ENCODE measurements around the gene BRD8.
"Not testable (repeated sequence)": the region's sequence is repeated elsewhere in the genome, so short reads cannot be mapped to it uniquely, and the experiment has no call there.

The BRD8 gene

GRCh38 chr5:138149530-138149929 is 28.9 kb downstream of the BRD8 start:
- no peak for DNase-seq (ENCODE audit: low spot score in 2 of 2)
- H3K4me3 Mint-ChIP-seq: no peak overlapping the region
- no peak overlapping the region for H3K27ac Mint-ChIP-seq (ENCODE audit: low read depth)
- no peaks in the 10 kb centered on the region for H3K27me3 Mint-ChIP-seq
- no peak for ATAC-seq (replicated peaks; ENCODE audit: extremely low read depth, poor library complexity, severe bottlenecking)
- no peaks in the 10 kb centered on the region for H3K36me3 Mint-ChIP-seq (ENCODE audit: insufficient read depth)
- no peaks in the 10 kb centered on the region for H3K9me3 Mint-ChIP-seq
- H3K4me1 Mint-ChIP-seq: no peaks in the 10 kb centered on the region

- Mint-ChIP-seq H3K36me3 (ENCODE audit: insufficient read depth) (no peaks in the 10 kb centered on the region), H3K4me1 (no peaks in the 10 kb centered on the region), H3K27me3 (no peaks in the 10 kb centered on the region), H3K4me3 (no peak overlapping the region), H3K9me3 (no peaks in the 10 kb centered on the region), H3K27ac (ENCODE audit: low read depth) (no peak overlapping the region)
- no peak for ATAC-seq (replicated peaks; ENCODE audit: extremely low read depth, poor library complexity, severe bottlenecking)
- no peak for DNase-seq (ENCODE audit: low spot score in 2 of 2)
Observed at GRCh38 chr5:138148811-138149210, 29.6 kb downstream of the BRD8 start.

DNA sequence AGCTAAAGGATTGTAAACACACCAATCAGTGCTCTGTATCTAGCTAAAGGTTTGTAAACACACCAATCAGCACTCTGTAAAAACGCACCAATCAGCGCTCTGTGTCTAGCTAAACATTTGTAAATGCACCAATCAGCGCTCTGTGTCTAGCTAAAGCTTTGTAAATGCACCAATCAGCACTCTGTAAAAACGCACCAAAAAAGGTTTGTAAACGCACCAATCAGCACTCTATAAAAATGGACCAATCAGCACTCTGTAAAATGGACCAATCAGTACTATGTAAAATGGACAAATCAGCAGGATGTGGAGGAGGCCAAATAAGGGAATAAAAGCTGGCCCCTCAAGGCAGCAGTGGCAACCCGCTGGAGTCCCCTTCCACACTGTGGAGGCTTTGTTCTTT is 34.9 kb downstream of the BRD8 start:
- not testable (repeated sequence) for H3K27me3 Mint-ChIP-seq; H3K9me3 Mint-ChIP-seq; H3K27ac Mint-ChIP-seq (ENCODE audit: low read depth); H3K36me3 Mint-ChIP-seq (ENCODE audit: insufficient read depth); DNase-seq (ENCODE audit: low spot score in 2 of 2); H3K4me1 Mint-ChIP-seq; ATAC-seq (replicated peaks; ENCODE audit: extremely low read depth, poor library complexity, severe bottlenecking); H3K4me3 Mint-ChIP-seq

DNA sequence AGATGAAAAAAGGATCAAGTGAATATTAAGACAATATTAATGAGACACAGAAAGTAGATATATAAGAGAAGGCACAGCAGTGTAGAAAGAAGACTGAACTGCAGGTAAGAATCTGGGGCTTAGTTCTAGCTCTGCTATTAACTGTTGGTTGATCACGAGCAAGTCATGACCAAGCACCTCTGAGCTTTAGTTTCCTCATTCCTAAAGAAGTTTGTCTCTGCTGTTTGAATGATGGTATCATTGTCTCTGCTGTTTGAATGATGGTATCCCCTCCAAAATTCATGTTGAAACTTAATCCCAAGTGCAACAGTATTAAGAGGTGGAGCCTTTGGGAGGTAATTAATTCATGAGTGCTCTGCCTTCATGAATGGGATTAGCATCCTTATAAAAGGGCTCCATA is 36.7 kb downstream of the BRD8 start:
- ATAC-seq (replicated peaks; ENCODE audit: extremely low read depth, poor library complexity, severe bottlenecking): no peak
- DNase-seq (ENCODE audit: low spot score in 2 of 2): no peak
- Mint-ChIP-seq H3K4me3 (no peak overlapping the region), H3K27me3 (peaks cover 20% of the 10 kb centered on the region), H3K27ac (ENCODE audit: low read depth) (no peak overlapping the region), H3K9me3 (no peaks in the 10 kb centered on the region), H3K36me3 (ENCODE audit: insufficient read depth) (no peaks in the 10 kb centered on the region), H3K4me1 (no peaks in the 10 kb centered on the region)

DNA sequence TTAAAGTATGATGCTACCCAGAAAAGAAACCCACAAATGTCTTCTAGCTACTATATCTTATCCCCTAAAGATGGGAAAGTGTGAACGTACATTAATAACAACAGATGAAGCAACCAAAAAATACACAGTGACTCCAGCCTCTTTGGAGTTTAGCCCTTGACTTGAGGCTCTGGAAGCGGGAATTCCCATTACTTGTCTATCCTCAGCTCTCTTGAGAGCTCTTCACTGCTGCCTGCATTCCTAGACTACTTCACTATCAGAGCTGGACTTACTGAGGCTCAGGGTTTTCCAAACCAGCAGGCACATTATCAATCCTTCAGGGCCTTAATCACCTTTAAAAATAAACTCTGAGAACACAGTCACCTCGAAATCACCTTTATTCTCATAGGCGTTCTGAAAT is 38.2 kb downstream of the BRD8 start:
- no peaks in the 10 kb centered on the region for H3K4me1 Mint-ChIP-seq
- no peak overlapping the region for H3K27ac Mint-ChIP-seq (ENCODE audit: low read depth)
- no peaks in the 10 kb centered on the region for H3K9me3 Mint-ChIP-seq
- ATAC-seq (replicated peaks; ENCODE audit: extremely low read depth, poor library complexity, severe bottlenecking): no peak
- DNase-seq (ENCODE audit: low spot score in 2 of 2): no peak
- H3K27me3 Mint-ChIP-seq: peaks cover 31% of the 10 kb centered on the region
- no peaks in the 10 kb centered on the region for H3K36me3 Mint-ChIP-seq (ENCODE audit: insufficient read depth)
- H3K4me3 Mint-ChIP-seq: no peak overlapping the region

DNA sequence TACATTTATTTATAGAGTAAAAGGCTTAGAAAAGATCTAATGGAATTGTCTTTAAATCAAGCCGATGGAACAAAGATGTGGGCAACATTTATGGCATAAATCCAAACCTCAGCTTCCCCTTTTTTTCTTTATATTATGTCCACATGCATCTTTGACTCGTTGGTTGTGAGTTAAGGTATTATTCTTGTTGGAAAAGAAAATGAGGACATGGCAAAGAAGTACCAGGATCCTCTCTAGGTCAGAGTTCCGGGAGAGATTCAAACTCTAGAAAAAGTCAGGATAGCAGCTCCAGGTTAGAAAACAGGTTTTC is 38.7 kb downstream of the BRD8 start:
- H3K27me3 Mint-ChIP-seq: peaks cover 31% of the 10 kb centered on the region
- no peaks in the 10 kb centered on the region for H3K4me1 Mint-ChIP-seq
- no peak for DNase-seq (ENCODE audit: low spot score in 2 of 2)
- H3K36me3 Mint-ChIP-seq (ENCODE audit: insufficient read depth): no peaks in the 10 kb centered on the region
- no peak overlapping the region for H3K4me3 Mint-ChIP-seq
- H3K9me3 Mint-ChIP-seq: no peaks in the 10 kb centered on the region
- ATAC-seq (replicated peaks; ENCODE audit: extremely low read depth, poor library complexity, severe bottlenecking): no peak
- H3K27ac Mint-ChIP-seq (ENCODE audit: low read depth): no peak overlapping the region

GRCh38 chr5:138138949-138139780 is 39.3 kb downstream of the BRD8 start, which contains the start of gene NME5:
Gene NME5 (minus strand): TSS chr5:138139428. CDS start chr5:138138780, 648 bp downstream.
- H3K36me3 Mint-ChIP-seq (ENCODE audit: insufficient read depth): no peaks in the 10 kb centered on the region
- H3K4me3 Mint-ChIP-seq: no peak within 1 kb of the TSS
- ATAC-seq (replicated peaks; ENCODE audit: extremely low read depth, poor library complexity, severe bottlenecking) (no peak), DNase-seq (ENCODE audit: low spot score in 2 of 2) (no peak)
- no peaks in the 10 kb centered on the region for H3K9me3 Mint-ChIP-seq
- H3K27me3 Mint-ChIP-seq: peaks cover 31% of the 10 kb centered on the region
- H3K27ac Mint-ChIP-seq (ENCODE audit: low read depth): no peak within 1 kb of the TSS
- no peaks in the 10 kb centered on the region for H3K4me1 Mint-ChIP-seq

DNA sequence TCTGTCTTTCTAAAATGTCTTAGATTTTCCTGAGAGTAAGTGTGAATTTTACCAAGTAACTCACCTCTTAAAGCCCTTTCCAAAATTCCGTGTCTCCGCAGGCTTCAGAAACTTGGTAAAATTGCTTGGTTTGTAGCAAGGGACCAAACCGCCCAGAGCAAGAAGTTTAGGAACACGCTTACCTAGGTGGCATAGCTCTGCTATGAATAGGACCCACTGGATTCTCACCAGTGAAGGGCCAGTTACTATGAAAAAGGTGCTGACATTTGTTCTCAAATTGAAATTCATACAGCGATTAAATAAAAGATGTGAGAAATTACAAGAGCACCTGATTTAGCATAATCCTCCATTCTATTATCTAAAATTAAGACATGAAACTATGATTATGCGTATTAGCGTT is 45.9 kb downstream of the BRD8 start:
- H3K4me1 Mint-ChIP-seq: no peaks in the 10 kb centered on the region
- no peaks in the 10 kb centered on the region for H3K9me3 Mint-ChIP-seq
- ATAC-seq (replicated peaks; ENCODE audit: extremely low read depth, poor library complexity, severe bottlenecking) (no peak), DNase-seq (ENCODE audit: low spot score in 2 of 2) (no peak)
- H3K4me3 Mint-ChIP-seq: no peak overlapping the region
- no peaks in the 10 kb centered on the region for H3K36me3 Mint-ChIP-seq (ENCODE audit: insufficient read depth)
- no peak overlapping the region for H3K27ac Mint-ChIP-seq (ENCODE audit: low read depth)
- H3K27me3 Mint-ChIP-seq: peaks cover 28% of the 10 kb centered on the region

GRCh38 chr5:138129347-138129746 is 49.1 kb downstream of the BRD8 start:
- H3K27ac Mint-ChIP-seq (ENCODE audit: low read depth): no peak overlapping the region
- no peaks in the 10 kb centered on the region for H3K36me3 Mint-ChIP-seq (ENCODE audit: insufficient read depth)
- H3K27me3 Mint-ChIP-seq: peaks cover 20% of the 10 kb centered on the region
- ATAC-seq (replicated peaks; ENCODE audit: extremely low read depth, poor library complexity, severe bottlenecking): no peak
- no peak overlapping the region for H3K4me3 Mint-ChIP-seq
- no peak for DNase-seq (ENCODE audit: low spot score in 2 of 2)
- H3K9me3 Mint-ChIP-seq: no peaks in the 10 kb centered on the region
- no peaks in the 10 kb centered on the region for H3K4me1 Mint-ChIP-seq

GRCh38 chr5:138128334-138128733 is 50.1 kb downstream of the BRD8 start:
- Mint-ChIP-seq H3K4me3 (no peak overlapping the region), H3K27me3 (peaks cover 13% of the 10 kb centered on the region), H3K4me1 (no peaks in the 10 kb centered on the region), H3K9me3 (no peaks in the 10 kb centered on the region), H3K27ac (ENCODE audit: low read depth) (no peak overlapping the region), H3K36me3 (ENCODE audit: insufficient read depth) (no peaks in the 10 kb centered on the region)
- no peak for ATAC-seq (replicated peaks; ENCODE audit: extremely low read depth, poor library complexity, severe bottlenecking)
- no peak for DNase-seq (ENCODE audit: low spot score in 2 of 2)

GRCh38 chr5:138115254-138115653 is 63.2 kb downstream of the BRD8 start:
- DNase-seq (ENCODE audit: low spot score in 2 of 2): no peak
- Mint-ChIP-seq H3K9me3 (no peaks in the 10 kb centered on the region), H3K27me3 (peaks cover 16% of the 10 kb centered on the region), H3K36me3 (ENCODE audit: insufficient read depth) (no peaks in the 10 kb centered on the region), H3K4me1 (no peaks in the 10 kb centered on the region), H3K27ac (ENCODE audit: low read depth) (no peak overlapping the region), H3K4me3 (no peak overlapping the region)
- ATAC-seq (replicated peaks; ENCODE audit: extremely low read depth, poor library complexity, severe bottlenecking): no peak

- H3K27me3 Mint-ChIP-seq: peaks cover 20% of the 10 kb centered on the region
- no peak for DNase-seq (ENCODE audit: low spot score in 2 of 2)
- ATAC-seq (replicated peaks; ENCODE audit: extremely low read depth, poor library complexity, severe bottlenecking): no peak
Observed at GRCh38 chr5:138111937-138112336, 66.5 kb downstream of the BRD8 start.

DNA sequence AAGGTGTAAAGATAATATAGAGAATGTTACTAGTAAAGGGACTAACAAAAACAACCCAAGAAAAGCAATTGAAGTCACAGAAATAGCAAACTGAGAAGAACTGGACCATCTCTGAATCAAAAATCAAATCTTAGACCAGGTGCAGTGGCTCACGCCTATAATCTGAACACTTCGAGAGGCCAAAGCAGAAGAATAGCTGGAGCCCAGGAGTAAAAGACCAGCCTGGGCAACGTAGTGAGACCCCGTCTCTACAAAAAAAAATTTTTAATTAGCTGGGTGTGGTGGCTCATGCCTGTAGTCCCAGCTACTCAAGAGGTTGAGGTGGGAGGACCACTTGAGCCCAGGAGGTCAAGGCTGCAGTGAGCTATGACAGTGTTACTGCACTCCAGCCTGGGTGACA is 67.2 kb downstream of the BRD8 start:
- ATAC-seq (replicated peaks; ENCODE audit: extremely low read depth, poor library complexity, severe bottlenecking): no peak
- H3K27me3 Mint-ChIP-seq: peaks cover 20% of the 10 kb centered on the region
- no peak for DNase-seq (ENCODE audit: low spot score in 2 of 2)

More at GRCh38 chr5:138111937-138112336, 66.5 kb downstream of the BRD8 start:
- Mint-ChIP-seq H3K4me1 (no peaks in the 10 kb centered on the region), H3K9me3 (no peaks in the 10 kb centered on the region), H3K36me3 (ENCODE audit: insufficient read depth) (no peaks in the 10 kb centered on the region), H3K4me3 (no peak overlapping the region), H3K27ac (ENCODE audit: low read depth) (no peak overlapping the region)

More for the DNA sequence above, 67.2 kb downstream of the BRD8 start:
- no peaks in the 10 kb centered on the region for H3K36me3 Mint-ChIP-seq (ENCODE audit: insufficient read depth)
- H3K27ac Mint-ChIP-seq (ENCODE audit: low read depth): no peak overlapping the region
- H3K9me3 Mint-ChIP-seq: no peaks in the 10 kb centered on the region
- no peaks in the 10 kb centered on the region for H3K4me1 Mint-ChIP-seq
- H3K4me3 Mint-ChIP-seq: no peak overlapping the region
